HG03045 (cell line): ENCODE results near the gene DCAF8L1.
"Not testable (repeated sequence)": the region's sequence is repeated elsewhere in the genome, so short reads cannot be mapped to it uniquely, and the experiment has no call there.

Source experiments
- ATAC-seq: cut with Tn5 transposase; IDR thresholded peaks from one replicate; pipeline ENCODE4 v1.9.1; 2021; ENCODE audit warnings: mild to moderate bottlenecking, moderate library complexity; ENCODE audit not compliant: unreplicated experiment

Gene DCAF8L1

DNA sequence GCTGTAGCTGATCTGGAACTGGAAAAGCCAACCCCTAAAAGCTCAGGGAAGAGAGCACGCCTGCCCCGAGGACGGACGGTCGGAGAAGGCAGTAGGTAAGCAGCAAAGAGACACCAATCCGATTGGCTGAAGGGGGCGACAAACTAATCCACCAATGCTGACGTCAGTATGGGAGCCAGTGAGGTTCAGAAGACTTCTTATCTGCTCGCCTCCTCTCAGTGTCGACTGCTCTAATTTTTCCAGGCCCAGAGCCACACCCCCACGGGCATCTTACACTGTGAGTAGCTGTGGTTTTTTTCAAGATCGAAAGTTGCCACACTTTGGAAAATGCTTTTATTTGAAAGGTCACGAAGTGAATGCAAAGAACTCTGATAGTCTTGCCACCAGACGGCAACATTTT is at the start of gene DCAF8L1:
Gene DCAF8L1 (minus strand): TSS at position 101 of the 400 bp plus-strand sequence. CDS start 115 bp downstream, outside the sequence.
- no peak for ATAC-seq

DNA sequence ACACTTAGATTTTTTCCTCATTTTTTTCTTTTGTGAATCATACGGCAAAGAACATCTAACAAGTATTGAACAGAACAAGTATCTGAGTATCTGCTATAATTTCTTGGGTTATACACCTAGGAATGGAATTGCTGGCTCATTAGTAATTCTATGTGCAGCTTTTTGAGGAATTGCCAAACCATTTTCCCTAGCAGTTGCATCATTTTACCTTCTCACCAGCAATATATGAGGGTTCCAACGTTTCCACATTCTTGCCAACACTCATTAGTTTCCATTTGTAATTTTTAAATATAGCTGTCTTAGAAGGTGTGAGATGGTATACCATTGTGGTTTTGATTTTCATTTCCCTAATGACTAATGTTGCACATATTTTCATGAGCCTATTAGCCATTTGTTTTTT is 41.1 kb upstream of the DCAF8L1 start:
- no peak for ATAC-seq

DNA sequence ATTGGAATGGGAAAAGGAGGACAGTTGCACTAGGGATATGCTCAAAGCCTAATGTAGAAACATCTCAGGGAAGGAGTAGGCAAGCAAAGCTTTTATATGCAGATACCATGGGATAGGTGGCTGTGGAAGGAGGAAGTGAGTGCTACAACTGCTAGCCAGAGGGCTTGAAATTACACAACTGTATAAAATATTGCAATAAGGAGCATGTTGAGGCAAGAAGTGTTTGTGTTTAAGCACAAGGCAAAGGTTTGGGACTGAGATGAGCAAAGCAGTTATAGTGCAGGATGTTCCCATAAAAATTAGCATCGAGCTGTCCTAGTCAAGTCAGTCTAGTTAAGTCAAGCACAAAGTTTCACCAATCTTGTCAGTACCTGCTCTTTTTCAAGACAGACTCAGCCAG is 35.6 kb upstream of the DCAF8L1 start:
- no peak for ATAC-seq

DNA sequence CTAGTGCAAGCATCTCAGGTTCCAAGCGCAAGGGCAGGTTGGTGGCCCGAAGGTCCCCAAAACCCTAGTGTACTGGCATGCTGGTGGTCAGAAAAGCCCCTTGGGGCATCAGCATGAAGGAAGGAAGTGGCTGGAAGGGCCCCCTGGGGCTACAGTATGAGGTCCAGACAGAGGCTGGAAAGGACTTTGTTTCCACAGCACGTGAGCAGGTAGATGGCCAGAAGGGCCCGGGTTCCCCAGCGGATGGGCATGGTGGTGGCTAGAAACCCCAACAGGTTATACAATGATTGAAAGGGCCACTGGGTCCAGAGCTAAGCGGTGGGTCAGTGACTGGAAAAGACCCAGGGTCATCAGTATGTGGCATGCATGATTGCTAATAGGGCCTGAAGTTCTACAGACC is 34.7 kb upstream of the DCAF8L1 start:
- ATAC-seq, result no peak

DNA sequence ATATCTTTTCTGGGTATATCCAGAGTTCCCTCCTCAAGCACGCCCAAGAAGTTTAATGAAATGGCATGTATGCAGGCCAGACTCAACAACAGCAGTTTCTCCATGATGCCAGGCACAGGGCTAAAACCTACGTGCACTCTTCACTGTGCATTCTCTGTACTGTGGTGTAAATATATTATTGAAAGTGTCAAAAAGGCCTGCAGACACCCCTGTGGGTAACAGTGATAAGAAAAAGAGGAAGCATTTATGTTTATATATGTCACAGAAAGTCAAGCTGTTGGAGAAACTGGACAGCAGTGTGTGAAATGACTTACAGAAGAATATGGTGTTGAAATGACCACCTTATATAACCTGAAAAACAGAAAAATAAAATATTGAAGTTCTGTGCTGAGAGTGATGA is 29.6 kb upstream of the DCAF8L1 start:
- ATAC-seq, result no peak

DNA sequence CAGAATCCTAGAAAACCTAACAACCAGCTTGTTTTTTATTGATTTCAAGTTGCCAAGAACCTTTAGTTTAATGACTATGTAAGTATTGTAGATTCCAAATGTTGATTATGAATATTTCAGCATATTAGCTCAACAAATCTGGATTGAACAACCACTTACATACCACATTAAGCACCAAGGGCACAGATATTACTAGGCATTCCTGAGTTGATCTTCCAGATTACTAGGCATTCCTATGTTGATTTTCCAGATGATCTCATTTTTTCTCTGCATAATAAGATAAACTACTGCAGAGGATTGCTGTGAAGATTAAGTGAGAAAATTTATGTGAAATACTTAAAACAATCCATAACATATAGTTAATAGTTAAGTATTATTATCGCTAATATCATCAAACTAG is 17.4 kb upstream of the DCAF8L1 start:
- no peak for ATAC-seq

DNA sequence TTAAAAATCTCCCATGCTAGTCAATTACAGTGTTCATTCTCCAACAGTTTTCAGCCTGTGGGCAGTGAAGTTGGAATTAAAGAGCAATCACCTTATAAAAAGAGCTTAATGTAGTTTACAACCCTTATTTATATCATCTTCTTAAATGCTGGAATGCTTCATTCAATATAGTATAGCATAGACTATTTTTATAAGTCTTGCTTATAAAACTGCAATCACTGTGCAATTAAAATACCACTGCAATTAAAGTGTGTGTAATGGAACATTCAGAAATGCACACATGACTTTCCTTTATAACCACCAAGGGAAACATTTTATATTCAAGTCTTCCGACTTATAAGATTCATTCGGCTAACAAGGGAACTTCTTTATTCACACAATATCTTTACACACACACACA is 16.4 kb upstream of the DCAF8L1 start:
- no peak for ATAC-seq

DNA sequence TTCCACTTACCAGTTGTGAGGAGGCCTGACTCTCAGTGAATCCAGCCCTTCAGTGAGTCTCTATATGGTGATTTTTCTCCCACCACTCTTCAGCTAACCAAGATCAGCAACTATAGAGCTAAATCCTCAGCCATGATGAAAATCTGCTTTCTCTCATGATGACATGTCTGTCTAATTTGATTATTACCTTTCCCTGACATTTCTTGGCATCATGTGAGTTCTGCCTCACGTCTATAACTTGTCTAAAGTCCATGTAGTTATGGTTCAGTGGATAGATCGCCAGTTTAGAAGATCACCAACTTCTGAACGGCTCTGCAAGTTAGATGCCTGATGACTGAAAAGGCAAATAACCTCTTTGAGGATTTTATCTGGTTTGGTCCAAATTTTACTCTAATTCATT is 14.9 kb upstream of the DCAF8L1 start:
- no peak for ATAC-seq

DNA sequence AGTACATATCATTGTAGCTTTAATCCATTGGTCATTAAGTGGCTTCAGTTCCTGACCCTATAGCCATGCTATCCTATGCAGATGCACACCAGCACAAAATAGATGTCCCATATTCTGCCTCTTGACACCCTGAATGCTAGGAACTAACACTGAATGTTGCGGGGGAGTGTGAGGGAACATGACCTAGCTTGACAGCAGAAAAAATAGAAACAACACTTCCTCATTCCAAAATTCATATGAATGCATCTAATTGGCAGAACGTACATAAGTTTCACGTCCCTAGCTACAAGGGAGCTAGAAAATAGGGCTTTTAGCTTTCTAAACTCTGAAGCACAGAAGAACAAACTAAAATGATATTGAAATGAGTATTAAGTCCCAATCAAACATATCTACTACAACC is 14.4 kb upstream of the DCAF8L1 start:
- ATAC-seq, result no peak

DNA sequence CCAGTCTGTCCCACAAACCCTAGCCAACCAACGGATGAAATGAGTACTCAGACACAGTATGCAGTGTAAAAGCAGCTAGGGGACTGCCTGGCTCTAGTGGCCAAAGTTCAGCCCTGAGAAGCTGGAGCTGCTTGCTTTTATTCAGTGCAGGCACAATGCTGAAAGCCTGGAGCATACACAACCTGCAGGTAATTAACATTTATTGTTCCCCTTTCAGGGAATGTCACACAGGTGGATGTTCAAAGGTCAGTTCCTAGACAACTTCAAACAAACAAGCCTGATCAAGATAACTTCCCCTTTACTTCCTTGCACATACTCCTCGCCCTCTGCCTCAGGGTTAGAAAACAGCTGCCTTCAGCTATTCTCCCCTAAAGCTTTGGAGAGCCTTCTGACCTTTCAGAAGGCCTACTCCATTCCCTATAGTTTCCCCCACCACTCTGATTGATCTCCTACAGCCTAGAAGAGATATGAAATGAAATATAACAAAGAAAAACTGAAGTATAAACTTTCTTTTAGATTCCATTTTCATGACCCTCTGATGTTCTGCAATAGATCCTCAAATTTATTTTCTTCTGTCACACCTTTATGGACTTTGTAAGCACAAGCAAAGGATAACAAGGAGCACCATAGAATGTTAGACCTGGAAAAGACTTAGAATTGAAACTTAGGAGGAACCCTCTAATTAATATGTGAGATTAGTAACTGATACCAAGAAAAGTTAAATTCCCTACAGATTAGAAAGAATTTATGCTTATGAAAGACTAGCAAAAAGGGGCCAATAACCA is 6.8 kb upstream of the DCAF8L1 start:
- ATAC-seq, result no peak

DNA sequence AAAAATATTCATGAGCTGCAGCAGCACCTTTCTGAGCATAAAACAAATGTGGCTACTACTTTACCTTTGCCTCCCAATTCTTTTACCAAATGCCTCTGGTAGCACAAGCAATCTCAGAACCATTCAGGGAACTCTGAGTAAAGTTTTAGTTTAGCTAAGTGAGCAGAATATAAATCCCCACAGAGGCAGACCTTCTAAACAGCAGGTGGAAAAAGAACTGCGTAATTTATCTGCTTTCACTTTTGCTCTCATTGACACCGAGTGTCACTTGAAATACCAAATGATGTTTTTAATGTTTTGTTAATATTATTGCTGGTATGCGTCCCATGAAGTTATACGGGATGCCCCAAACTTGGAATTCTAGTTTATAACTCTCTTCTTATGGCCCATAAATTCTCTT is 4.3 kb downstream of the DCAF8L1 start:
- not testable (repeated sequence) for ATAC-seq

DNA sequence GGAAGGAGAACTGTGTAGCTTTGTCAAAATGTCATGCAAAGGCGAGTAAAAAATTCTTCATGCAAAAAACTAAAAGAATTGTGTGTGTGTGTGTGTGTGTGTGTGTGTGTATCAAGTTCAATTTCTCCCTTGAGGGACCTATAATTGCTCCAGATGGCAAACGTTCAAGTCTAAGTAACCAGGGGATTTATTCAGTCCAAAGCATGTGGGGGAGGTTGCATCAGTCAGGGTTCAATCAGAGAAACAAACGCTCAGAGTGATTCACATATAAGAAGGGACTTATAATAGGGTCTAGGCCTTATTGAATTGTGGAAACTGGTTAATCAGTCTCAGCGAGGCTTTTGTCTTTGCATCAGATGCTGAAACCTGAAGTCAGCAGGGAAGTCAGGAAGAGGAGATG is 5.0 kb downstream of the DCAF8L1 start:
- ATAC-seq, result no peak

DNA sequence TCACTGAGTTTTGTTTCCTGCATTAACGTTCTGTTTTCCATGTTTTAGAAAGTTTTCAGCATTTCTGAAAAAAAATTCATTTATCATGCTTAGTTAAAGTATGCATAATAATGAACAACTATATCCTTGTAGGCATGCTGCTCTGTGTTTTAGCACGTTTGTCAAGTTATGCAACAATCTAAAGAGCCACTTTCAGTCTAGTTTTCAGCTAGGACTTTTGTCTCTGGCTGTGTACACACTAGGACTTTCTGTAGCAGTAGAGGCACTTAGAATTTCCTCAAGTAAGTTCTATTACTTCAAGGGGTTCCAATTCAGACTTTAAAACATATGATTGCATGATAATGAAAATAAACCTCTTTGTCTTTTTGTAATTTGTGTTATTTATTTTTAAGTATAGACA is 12.4 kb downstream of the DCAF8L1 start:
- no peak for ATAC-seq

DNA sequence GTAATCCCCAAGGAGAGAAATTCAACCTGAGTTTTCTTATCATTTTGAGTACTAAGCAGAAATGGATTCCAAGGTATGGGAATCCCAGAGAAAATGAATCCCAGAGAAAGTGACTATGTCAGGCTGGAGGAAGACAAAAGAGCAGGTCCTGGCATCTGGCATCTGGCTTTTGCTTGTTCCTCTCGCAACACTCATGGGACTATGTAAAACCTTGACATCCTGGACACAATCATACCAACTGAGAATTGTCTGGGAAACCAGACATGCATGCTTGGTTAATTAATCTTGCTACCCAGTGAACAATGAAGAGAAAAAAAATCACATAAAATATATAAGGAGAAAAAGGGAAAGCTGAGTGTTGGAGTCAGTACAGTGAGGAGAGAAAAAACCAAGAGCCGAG is 12.9 kb downstream of the DCAF8L1 start:
- no peak for ATAC-seq

DNA sequence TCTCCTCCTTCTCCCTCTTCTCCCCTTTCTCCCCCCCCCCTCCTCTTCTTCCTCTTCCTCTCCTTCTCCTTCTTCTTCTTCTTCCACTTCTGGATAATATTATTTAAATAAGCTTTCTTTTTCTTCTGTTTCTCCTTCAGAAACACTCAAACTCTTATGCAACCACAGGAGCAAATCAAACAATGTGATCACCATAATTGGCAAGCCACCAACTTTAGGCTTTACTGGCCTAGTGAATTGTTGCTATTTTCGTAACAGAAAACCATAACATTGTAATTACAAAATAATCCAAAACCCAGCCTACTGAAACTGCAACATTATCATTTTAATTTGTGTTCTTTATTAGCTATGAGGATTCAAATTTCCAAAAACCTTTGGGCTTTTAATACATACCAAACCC is 14.3 kb downstream of the DCAF8L1 start:
- ATAC-seq, result no peak

DNA sequence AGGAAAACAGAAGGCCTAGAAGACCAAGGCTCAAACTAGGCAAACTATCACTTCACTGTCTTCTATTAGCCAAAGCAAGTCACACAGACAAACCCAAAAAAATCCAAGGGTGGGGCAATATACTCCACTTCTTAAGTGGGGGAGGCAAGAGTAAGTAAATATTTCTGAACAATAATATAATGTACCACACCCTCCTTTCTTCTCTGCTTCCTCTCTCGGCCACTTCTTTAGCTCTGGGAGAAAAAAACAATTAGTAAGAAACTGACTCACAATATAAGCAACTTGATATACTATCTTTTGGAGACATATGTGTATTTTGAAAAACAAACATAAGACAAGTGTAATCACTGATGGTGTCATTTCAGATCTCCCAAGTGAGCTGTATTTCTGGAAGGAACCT is 14.8 kb downstream of the DCAF8L1 start:
- no peak for ATAC-seq

DNA sequence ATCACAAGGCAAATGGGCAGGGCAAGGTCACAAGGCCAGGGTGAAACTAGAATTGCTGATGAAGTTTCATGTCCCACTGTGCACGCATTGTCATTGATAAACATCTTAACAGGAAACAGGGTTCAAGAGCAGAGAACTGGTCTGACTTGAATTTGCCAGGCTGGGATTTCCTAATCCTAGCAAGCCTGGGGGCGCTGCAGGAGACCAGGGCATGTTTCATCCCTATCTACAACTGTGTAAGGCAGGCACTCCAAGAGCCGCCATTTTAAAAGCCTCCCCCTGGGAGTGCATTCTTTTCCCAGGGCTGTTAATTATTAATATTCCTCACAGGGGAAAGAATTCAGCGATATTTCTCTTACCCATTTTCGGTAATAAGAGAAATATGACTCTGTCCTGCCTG is 15.9 kb downstream of the DCAF8L1 start:
- not testable (repeated sequence) for ATAC-seq

DNA sequence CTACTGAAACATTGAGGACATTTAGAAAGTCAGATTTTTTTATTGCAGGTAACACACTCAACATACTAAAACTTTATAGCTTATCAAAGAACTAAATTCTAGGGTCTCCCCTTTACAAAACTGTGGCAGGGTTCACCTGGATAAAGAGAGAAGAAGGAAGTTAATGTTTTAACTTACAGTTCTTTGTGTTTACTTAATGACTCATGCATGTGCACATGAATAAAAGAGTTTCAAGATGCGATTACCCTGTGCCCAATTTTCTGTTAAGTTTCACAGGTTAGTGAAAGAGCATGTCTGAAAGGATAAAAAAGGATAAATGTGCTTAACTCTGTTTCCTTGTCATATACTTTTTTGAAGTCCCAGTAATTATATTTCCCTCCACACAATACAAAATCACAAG is 16.8 kb downstream of the DCAF8L1 start:
- no peak for ATAC-seq

DNA sequence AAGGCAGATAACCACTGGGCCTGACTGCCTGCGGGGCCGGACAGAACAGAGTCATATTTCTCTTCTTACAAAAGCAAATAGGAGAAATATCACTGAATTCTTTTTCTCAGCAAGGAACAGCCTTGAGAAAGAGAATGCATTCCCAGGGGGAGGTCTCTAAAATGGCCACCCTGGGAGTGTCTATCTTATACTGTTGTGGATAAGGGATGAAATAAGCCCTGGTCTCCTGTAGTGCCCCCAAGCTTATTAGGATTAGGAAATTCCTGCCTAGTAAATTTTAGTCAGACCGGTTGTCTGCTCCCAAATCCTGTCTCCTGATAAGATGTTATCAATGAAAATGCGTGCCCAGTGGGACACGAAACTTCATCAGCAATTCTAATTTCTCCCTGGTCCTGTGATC is 20.8 kb downstream of the DCAF8L1 start:
- not testable (repeated sequence) for ATAC-seq

DNA sequence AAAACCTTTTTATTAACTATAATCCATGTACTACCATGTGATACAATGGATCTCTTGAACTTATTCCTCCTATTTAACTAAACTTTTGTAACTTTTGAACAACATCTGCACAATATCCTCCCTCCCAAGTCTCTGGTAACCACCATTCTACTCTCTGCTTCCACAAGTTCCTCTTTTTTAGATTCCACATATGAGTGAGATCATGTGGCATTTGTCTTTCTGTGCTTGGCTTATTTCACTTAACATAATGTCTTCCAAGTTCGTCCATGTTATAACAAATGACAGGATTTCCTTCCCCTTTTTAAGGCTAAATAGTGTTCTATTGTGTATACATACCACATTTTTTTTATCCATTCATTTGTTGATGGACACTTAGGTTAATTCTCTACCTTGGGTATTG is 28.1 kb downstream of the DCAF8L1 start:
- no peak for ATAC-seq

DNA sequence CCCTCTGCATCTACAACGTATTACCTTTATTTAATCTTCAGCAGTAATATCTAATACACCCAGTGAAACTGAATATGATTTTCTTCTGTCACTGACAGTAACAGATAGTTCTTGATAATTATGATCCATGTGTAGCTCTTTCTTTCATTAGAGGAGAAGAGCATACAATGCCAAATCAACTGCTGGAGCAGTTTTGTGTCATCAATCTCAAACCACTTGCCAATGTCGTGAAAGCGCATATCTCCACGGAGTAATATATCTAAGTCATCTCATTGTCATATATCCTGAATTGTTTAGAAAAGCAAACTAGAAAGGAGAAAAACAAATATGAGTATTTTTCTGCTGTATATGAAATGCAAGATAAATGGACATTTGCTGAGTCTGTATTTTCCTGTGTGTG is 47.9 kb downstream of the DCAF8L1 start:
- ATAC-seq, result no peak
